HG03135 (cell line): ENCODE data around the gene AHCYL2.
"Not testable (repeated sequence)": the region's sequence is repeated elsewhere in the genome, so short reads cannot be mapped to it uniquely, and the experiment has no call there.

Experiments used
- ATAC-seq: cut with Tn5 transposase; IDR thresholded peaks from one replicate; pipeline ENCODE4 v1.9.1; 2021; ENCODE audit warnings: mild to moderate bottlenecking, moderate library complexity; ENCODE audit not compliant: unreplicated experiment

Gene AHCYL2

DNA sequence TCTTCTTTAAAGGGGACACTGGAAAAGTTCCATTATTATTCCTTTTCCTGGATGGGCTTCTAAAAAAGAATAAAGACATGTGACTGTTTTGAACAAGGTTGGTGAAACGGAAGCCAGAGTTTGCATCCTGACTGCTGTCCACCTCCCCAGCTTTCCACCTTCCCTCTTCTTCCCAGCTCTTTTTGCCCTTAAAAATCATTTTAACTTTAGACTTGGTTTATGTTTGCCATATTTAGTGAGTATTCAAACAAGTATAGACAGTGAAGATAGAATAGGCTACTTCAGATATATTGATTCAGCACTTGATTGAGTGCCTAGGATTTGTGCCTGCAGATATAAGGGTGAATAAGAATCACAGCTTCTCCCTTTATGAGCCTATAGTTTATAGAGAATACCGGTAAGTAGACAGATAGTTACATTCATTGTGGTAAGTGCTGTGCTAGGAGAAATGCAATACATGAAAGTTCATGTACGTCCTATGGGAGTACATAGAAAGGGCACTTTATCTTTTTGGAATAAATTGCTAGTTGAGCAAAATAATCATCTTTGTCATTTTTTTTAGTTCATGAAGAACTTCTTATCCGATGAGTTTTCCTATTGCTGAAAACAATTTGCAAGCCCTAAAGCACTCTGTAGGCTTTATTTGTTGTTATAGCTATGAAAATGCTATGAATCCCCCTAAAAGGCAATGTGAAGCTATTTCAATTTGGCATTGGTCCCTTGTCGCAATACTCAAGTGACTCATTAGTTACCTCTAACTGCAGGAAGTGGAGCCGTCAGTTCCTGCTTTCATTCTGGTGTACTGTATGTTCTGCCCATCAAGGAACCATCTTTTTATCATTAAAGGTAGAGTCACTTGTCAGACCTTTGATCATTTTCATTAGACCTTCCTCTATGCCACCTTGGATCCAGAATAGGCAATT, 152.2 kb downstream of the AHCYL2 start:
- no peak for ATAC-seq

- no peak for ATAC-seq
These were observed 157.1 kb downstream of the AHCYL2 start for GRCh38 chr7:129381710-129382484.

GRCh38 chr7:129383542-129384132, 158.8 kb downstream of the AHCYL2 start:
- no peak for ATAC-seq

GRCh38 chr7:129385116-129385515, 160.3 kb downstream of the AHCYL2 start:
- ATAC-seq = no peak

DNA sequence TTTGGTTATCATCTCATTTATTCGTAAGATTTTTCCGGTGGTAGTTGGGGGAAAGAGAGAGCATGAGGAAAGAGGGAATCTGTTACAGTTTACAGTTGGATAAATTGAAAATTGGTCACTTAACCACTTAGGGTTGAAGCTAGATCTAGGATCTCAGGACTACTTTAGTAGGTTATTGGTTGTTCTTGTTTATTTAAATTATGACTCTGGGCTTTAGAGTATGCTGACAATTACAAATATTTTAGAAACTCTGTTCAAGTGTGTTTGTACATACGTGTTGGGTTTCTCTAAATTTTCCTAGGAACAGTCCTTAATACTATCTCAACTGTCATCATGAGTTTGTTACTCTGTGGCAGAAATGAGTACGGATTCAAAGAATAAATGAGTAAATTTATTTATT, 160.8 kb downstream of the AHCYL2 start:
- no peak for ATAC-seq

- no peak for ATAC-seq
These were observed 161.7 kb downstream of the AHCYL2 start for GRCh38 chr7:129386506-129386905.

DNA sequence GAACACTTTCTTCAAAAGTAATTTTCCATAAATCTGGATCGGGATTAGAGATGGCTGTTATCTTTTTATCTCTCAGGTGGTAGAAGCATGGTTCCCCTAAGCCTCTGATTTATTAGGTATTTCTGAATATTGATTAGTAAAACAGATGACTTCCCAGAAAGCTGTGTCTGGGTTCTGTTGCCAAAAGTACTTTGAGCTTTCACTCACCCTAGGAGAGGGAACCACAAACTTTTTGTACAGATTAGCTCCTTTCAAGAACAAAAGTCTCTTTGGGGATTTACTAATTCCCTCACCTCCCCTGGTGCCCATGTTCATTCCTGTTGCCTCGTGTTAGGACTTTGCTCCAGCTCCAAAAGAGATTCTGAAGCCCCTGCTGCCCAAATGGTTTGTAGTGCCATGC, 162.7 kb downstream of the AHCYL2 start:
- no peak for ATAC-seq

DNA sequence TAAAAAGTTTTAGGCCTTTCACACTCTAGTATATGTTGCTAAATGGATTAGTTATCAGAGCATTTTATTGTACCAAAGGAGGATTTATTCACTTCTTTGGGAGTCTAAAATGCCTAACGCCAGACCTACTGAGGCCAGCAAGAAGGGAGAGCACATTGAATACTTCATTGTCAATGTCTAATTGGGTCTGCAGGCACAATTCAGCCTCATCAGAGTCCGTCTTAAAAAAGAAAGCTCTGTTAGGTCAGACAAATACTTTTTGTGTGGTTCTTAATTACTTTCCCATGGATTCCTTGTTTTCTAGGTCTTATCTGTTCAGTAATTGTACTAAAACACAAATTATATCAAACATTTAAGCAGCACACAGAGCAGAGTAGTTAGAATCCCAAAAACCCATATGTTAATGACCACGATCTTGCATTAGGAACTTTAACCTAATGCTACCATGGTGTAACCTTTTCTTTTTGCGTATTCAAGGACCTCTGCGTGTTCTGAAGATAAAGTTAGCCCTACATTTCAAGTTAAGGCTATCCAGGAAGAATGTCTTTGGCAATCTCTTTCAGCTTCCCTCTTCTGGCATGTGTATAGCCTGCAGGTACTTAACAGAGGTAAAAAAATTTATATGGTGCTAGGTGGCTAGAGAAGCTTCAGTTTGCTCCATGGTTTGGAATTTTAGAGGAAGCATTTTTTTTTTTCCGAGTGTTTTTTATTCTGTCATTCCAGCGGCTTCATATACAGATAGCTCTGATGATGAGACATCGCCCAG, 163.7 kb downstream of the AHCYL2 start:
- no peak for ATAC-seq

DNA sequence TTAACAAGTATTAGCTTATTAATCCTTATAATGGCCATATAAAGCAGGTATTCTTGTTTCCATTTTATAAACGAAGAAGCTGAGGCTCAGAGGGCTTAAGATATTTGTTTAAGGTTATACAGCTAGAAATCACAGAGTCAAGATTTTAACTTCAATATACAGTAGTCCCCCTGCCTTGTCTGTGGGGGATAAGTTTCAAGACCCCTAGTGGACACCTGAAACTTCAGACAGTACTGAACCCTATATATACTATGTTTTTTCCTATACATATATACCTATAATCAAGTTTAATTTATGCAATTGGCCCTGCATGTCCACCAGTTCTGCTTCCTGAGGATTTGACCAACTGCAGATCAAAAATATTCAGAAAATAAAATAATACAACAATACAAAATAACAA, 165.0 kb downstream of the AHCYL2 start:
- no peak for ATAC-seq

DNA sequence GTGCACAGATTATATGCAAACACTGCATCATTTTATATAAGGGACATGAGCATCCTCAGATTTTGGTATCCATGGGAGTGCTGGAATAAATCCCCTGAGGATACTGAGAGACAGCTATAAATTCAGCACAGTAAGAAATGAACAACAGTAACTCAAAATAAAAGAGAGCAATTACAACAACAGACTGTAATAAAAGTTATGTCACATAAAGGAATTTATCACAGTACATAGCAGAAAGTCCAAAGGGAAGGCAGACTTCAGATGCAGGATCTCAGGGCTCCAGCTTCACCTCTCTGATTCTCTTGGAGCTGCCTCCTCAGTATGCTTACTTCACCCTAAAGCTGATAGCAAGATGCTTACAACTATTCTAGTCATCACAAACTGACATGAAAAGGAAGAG, 165.5 kb downstream of the AHCYL2 start:
- ATAC-seq = no peak

DNA sequence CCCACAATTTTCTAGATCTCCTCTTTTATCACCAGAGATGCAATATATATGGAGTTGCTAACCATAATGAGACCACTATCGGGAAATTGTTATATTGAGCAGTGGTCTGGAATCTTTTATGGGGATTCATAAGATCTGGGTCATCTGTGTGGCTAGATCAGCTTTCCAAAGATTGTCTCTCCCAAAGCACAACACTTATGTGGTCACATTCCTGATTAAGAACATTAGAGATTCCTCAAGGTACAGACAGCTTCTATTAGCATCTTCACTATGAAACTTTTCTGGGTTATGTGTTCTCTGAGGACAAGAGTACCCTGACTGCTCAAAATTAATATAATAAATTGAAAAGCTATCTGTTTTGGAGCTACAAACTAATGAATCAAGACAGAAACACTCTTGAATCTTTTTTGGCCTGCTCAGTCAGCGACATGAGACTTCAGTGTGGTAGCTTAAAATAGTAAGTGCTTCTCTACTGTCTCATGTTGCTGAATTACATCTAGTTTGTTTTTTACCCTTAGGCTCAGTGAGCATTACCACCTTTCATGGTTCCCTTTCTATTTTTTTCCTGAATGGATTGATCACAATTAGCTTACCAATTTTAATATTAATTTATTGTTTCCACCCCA, 166.8 kb downstream of the AHCYL2 start:
- no peak for ATAC-seq

- no peak for ATAC-seq
These were observed 168.4 kb downstream of the AHCYL2 start for GRCh38 chr7:129393255-129393654.

GRCh38 chr7:129394101-129394500, 169.3 kb downstream of the AHCYL2 start:
- ATAC-seq = no peak

- no peak for ATAC-seq
These were observed 170.4 kb downstream of the AHCYL2 start for GRCh38 chr7:129394982-129395914.

DNA sequence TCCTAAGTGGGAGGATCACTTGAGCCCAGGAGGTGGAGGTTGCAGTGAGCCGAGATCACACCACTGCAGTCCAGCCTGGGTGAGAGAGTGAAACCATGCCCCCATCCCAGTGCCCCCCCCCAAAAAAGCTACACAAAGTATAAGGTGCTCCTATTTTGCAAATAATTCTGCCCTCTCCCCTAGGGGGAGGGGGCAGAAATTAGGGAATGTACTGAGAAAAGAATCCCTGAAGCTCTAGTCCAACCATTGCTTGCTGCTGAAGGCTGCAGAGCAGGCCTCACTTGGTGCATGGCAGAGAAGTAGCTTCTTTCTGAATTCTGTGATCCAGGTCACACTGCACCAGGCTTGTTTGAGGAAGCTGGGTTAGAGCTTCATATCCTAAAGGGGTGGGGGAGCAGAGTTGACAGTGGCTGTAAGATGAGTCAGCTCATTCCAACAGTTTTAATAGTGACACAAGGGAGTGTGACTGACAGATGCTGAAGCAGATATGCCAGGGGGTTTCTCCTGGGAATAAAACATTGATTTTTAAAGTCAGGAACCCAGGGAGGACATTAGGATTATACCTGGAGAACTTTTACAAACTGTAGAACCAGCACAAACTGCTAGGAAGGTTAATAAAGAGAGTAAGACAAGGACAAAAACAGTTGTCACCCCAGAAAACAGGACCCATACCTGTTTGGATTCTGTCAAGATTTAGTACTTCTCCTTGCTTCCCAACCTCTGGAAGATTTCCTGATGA, 176.6 kb downstream of the AHCYL2 start:
- ATAC-seq = no peak

DNA sequence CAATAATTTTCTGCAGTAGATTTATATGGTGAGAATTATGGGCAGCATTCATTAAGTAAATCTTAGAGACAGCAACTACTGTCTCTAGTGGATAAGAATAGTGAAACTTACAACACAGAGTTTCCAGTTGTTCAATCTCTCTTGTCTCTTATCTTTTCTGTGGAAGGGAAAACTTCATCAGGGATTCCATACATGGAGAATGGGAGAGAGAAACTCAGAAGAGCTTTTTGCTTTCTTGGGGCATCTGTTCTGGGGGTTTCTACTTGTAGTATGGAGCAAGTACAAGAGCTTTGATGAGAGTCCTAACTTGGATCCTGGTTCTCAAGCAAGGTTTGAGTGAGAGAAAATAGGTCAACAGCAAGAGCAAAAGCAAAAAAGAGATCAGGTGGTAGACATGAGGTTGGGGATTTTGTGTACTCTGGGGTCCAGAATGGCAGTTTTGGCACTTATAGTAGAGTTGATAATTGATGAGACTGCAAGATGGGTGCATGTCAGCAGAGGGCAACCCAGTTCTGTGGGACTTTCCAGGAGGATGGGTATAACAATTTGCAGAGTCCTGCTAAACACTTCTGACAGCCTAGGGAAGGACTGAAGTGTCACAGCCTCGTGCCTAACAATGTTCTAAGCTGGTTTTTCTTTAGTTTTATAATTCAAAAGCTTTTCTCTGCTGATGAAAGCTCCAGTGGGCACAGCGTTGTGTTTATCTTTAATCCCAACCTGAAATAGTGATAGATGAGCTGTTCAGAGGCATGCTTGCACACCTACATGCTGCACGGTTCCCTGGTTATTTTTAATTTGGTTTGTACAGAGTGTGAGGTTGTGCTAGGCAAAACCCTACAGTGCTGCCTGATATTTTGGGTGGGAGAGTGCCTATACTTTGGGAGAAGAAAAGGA, 177.4 kb downstream of the AHCYL2 start:
- no peak for ATAC-seq

DNA sequence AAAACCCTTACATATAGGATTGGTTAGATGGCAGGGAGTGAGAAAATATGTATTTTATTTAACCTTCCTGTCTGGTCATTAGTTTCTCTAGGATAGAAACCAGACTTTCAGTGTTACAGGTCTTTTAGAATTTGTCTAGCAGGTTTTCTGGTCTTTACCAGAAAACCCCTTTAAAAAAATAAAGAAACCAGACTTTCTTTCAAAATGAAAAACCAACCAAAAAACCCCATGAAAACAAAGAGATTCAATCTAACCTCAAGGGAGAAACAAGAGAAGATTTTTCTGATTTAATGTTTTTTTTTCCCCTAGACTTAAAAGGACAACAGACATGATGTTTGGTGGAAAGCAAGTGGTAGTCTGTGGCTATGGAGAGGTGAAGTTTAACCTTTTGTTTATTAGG, 180.7 kb downstream of the AHCYL2 start:
- no peak for ATAC-seq

DNA sequence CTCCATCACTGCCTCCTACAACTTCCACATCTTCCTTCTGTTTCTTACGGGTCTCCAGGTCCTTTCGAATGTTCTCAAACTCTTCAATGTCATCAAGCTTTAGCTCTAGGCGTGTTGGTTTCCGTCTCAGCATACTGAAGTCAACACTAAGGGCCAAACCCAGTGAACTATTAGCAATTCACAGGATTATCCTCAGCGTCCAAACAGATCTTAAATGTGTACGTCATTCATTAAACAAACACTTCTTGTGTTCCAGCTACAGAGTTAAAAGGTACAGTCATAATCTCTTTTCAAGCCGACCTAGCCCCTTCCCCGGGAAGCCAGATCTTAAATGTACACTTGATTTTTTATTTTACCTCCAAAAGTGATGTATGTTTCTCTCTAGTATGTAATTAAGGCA, 185.4 kb downstream of the AHCYL2 start:
- not testable (repeated sequence) for ATAC-seq
